ENCODE results near the gene KIAA0513.

Gene KIAA0513

GRCh38 chr16:85086347-85087291, 59.0 kb downstream of the KIAA0513 start:
- DNase-seq (ENCODE audit: low spot score in 2 of 2) = peak; percentile 61 to 71
- peak overlapping the region; percentile 38 for H3K27ac Mint-ChIP-seq (ENCODE audit: low read depth)
- ATAC-seq (replicated peaks; ENCODE audit: extremely low read depth, poor library complexity, severe bottlenecking) = peak; percentile 84
- H3K4me1 Mint-ChIP-seq = peaks cover 14% of the 10 kb centered on the region
- H3K27me3 Mint-ChIP-seq = no peaks in the 10 kb centered on the region
- H3K9me3 Mint-ChIP-seq = no peaks in the 10 kb centered on the region
- no peak overlapping the region for H3K4me3 Mint-ChIP-seq
- H3K36me3 Mint-ChIP-seq (ENCODE audit: insufficient read depth) = peaks cover 2% of the 10 kb centered on the region

DNA sequence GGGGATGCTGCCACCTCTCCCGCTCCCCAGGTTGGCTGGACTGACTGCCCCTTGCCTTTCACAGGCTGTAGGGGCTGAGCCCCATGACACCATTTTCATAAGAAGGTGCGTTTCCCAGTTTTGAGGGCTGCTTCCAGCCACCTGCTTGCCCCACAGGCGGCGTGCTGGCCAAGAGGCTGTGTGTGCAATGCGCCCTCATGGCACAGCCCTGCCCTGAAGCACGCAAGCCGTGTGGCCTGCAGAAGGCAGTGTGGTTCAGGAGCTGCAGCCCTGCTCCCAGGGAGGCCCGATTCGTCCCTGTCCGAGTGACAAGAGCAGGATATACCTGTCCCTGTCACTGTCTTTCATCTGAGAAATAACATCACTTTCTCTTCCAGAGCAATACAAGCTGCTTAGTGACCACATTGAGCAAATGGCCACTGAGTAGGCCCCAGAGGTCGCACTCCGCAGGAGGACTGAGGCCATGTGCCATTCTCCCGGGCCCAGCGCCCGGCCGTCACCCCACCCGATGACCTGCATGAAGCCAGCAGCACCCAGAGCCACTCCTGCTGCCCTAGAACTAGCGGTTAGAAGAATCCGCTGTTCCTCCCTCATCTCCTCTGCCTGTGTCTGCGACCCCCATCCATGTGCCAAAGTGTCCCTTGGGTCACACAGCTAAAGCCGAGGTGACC, 60.4 kb downstream of the KIAA0513 start:
- Mint-ChIP-seq H3K4me1 (peaks cover 14% of the 10 kb centered on the region), H3K27me3 (no peaks in the 10 kb centered on the region), H3K36me3 (ENCODE audit: insufficient read depth) (peaks cover 2% of the 10 kb centered on the region)

DNA sequence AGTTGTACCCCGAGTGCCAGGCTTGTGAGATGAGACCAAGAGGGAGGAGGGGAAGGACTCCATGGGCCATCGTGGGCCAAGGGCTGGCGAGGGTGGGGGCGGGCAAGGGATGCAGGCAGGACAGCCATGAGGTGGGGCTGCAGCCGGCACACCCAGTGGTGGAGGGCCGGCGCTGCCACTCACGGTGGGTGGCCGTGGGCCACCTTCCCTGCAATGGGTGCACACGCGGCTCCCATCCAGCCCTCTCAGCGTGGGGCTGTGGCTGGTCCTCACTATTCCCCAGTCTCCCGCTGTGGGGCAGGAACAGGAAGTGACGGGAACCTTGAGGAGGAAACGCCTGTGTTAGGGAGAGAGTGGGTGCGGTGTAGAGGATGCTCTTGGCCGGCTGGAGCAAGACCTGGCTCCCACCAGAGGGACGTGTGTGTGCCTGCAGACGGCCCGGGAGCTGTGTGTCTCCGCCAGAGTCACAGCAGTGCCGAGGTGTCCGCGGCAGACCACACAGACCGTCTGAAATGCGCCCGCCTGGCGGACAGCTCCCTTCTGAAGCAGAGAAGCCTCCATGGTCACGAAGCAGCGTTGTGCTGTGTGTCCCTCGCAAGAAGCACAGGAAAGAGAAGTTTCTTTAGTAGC, 61.1 kb downstream of the KIAA0513 start:
- Mint-ChIP-seq H3K27me3 (no peaks in the 10 kb centered on the region), H3K27ac (ENCODE audit: low read depth) (no peak overlapping the region), H3K4me3 (no peak overlapping the region), H3K4me1 (peaks cover 14% of the 10 kb centered on the region), H3K9me3 (no peaks in the 10 kb centered on the region), H3K36me3 (ENCODE audit: insufficient read depth) (no peaks in the 10 kb centered on the region)
- DNase-seq (ENCODE audit: low spot score in 2 of 2) (no peak), ATAC-seq (replicated peaks; ENCODE audit: extremely low read depth, poor library complexity, severe bottlenecking) (no peak)

More for the DNA sequence above, 60.4 kb downstream of the KIAA0513 start:
- Mint-ChIP-seq H3K27ac (ENCODE audit: low read depth) (no peak overlapping the region), H3K4me3 (no peak overlapping the region), H3K9me3 (no peaks in the 10 kb centered on the region)
- no peak for ATAC-seq (replicated peaks; ENCODE audit: extremely low read depth, poor library complexity, severe bottlenecking)
- no peak for DNase-seq (ENCODE audit: low spot score in 2 of 2)

DNA sequence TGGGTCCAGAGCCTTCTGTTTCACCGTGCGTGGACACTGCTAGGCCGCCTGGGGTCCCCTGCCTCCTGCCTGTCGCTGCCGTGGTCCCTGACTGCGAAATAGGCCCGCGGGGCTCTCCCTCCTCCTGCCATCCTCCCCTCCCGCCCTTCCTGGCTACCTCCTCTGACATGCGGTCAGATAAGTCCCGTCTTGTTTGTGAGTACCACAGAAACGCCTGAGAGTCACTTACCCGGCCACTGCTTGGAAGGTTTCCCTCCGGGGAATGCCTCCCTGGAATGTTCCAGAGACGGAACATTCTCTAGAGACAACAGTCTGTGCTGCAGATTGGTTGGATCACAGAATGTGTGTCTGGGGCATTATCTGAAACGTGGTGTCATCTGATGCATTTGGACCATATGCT, 61.9 kb downstream of the KIAA0513 start:
- Mint-ChIP-seq H3K4me1 (peaks cover 14% of the 10 kb centered on the region), H3K36me3 (ENCODE audit: insufficient read depth) (peaks cover under 1% of the 10 kb centered on the region), H3K4me3 (no peak overlapping the region), H3K27me3 (no peaks in the 10 kb centered on the region), H3K27ac (ENCODE audit: low read depth) (no peak overlapping the region), H3K9me3 (no peaks in the 10 kb centered on the region)
- ATAC-seq (replicated peaks; ENCODE audit: extremely low read depth, poor library complexity, severe bottlenecking) (no peak), DNase-seq (ENCODE audit: low spot score in 2 of 2) (no peak)

DNA sequence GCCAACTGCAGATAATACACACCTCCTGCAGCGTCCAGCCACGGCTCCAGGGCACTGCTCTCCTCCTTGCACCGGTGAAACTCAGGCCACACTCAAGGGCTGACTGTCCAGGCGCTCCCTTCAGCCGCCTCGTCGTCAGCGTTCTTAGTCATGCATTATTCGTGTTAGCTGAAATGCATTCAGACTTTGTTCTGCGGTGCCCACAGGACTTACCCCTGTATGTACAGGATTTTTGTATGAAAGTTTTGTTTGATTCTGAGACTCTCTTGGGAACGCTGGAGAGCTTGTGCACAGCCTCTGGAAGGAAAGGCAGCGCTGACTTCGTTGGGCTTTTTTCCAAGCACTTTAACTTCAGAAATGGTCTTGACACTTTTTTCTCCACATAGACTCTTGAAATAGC, 62.6 kb downstream of the KIAA0513 start:
- Mint-ChIP-seq H3K27me3 (no peaks in the 10 kb centered on the region), H3K9me3 (no peaks in the 10 kb centered on the region), H3K4me1 (peaks cover 14% of the 10 kb centered on the region), H3K4me3 (no peak overlapping the region), H3K27ac (ENCODE audit: low read depth) (no peak overlapping the region), H3K36me3 (ENCODE audit: insufficient read depth) (peaks cover 1% of the 10 kb centered on the region)
- ATAC-seq (replicated peaks; ENCODE audit: extremely low read depth, poor library complexity, severe bottlenecking) = no peak
- no peak for DNase-seq (ENCODE audit: low spot score in 2 of 2)

DNA sequence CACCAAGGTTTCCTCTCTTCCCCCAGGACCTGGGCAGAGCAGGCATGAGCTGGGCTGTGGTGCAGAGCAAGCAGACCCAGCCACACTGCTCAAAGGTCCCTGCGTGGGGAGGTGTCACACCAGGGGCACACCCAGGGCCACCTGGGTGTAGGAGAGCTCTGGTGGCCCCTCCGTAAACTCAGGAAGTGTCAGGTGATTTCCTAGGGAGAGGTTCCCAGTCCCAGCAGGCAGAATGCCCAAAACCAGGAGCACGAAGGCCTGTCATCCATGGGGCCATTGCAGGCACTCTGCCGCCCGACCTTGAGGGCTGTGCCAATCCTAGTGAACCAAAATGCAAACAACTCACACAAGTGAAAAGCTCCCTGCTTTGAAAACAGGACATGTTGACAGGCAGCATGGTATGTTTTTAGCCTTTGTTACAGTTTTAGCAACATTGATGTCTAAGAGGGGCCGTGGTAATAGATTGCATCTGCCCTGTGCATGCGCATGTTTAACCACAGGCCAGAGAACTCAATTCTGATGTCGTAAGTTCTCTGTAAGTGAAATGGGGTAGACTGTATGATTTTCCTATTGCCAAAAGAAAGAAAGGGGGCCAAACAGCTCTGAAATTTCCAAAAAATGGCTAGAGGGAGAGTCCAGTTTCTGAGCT, 63.4 kb downstream of the KIAA0513 start:
- H3K4me1 Mint-ChIP-seq = peaks cover 14% of the 10 kb centered on the region
- no peak overlapping the region for H3K27ac Mint-ChIP-seq (ENCODE audit: low read depth)
- no peaks in the 10 kb centered on the region for H3K27me3 Mint-ChIP-seq
- peaks cover 1% of the 10 kb centered on the region for H3K36me3 Mint-ChIP-seq (ENCODE audit: insufficient read depth)
- ATAC-seq (replicated peaks; ENCODE audit: extremely low read depth, poor library complexity, severe bottlenecking) (no peak), DNase-seq (ENCODE audit: low spot score in 2 of 2) (no peak)
- no peaks in the 10 kb centered on the region for H3K9me3 Mint-ChIP-seq
- no peak overlapping the region for H3K4me3 Mint-ChIP-seq

GRCh38 chr16:85091522-85091910, 63.9 kb downstream of the KIAA0513 start:
- peaks cover 13% of the 10 kb centered on the region for H3K4me1 Mint-ChIP-seq
- H3K27me3 Mint-ChIP-seq = no peaks in the 10 kb centered on the region
- H3K36me3 Mint-ChIP-seq (ENCODE audit: insufficient read depth) = peaks cover 1% of the 10 kb centered on the region
- ATAC-seq (replicated peaks; ENCODE audit: extremely low read depth, poor library complexity, severe bottlenecking) = no peak
- DNase-seq (ENCODE audit: low spot score in 2 of 2) = no peak
- no peak overlapping the region for H3K4me3 Mint-ChIP-seq
- H3K27ac Mint-ChIP-seq (ENCODE audit: low read depth) = no peak overlapping the region
- H3K9me3 Mint-ChIP-seq = no peaks in the 10 kb centered on the region

DNA sequence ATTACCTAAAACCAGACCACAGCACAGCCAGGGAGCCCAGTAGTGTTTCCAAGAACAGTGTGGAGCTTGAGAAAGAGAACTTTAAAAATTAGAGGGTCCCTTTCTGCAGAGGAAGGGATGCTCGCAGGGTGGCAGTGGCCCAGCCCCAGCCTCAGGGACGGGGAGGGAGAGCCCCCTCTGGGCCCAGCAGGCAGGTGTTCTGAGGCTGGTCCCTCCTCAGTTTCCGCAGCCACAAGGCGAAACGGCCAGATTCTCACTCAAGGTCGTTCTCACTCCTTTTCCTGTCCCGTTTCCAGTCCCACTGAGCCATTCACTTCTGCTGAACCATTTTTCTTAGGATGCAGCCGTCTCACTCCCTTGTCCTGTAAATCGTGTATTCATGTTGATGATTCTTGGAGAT, 64.7 kb downstream of the KIAA0513 start:
- Mint-ChIP-seq H3K9me3 (no peaks in the 10 kb centered on the region), H3K4me1 (peaks cover 5% of the 10 kb centered on the region), H3K4me3 (no peak overlapping the region), H3K27ac (ENCODE audit: low read depth) (no peak overlapping the region), H3K36me3 (ENCODE audit: insufficient read depth) (peaks cover 1% of the 10 kb centered on the region), H3K27me3 (no peaks in the 10 kb centered on the region)
- no peak for ATAC-seq (replicated peaks; ENCODE audit: extremely low read depth, poor library complexity, severe bottlenecking)
- no peak for DNase-seq (ENCODE audit: low spot score in 2 of 2)

DNA sequence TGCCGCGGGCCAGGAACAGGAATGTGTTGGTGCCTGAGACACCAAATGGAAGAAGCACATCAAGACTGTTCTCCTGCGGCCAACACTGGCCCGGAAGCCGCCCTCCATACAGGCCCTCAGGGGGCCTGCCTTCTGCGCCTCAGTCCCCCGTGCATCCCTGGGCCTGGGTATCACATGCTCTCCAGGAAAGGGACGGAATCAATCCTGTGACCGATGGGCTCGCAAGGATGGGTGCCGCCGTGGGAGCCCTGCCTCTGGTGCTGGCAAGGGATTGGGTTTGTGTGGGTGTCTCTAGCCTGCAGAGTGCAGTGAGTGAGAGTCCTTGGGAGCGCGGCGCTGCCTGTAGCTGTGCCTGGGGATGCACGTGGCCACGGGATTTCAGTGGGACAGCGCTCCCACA, 65.3 kb downstream of the KIAA0513 start:
- peaks cover 5% of the 10 kb centered on the region for H3K4me1 Mint-ChIP-seq
- no peak overlapping the region for H3K4me3 Mint-ChIP-seq
- no peaks in the 10 kb centered on the region for H3K9me3 Mint-ChIP-seq
- ATAC-seq (replicated peaks; ENCODE audit: extremely low read depth, poor library complexity, severe bottlenecking) (no peak), DNase-seq (ENCODE audit: low spot score in 2 of 2) (no peak)
- H3K27me3 Mint-ChIP-seq = no peaks in the 10 kb centered on the region
- H3K36me3 Mint-ChIP-seq (ENCODE audit: insufficient read depth) = peaks cover 1% of the 10 kb centered on the region
- no peak overlapping the region for H3K27ac Mint-ChIP-seq (ENCODE audit: low read depth)

GRCh38 chr16:85093705-85094104, 66.1 kb downstream of the KIAA0513 start:
- ATAC-seq (replicated peaks; ENCODE audit: extremely low read depth, poor library complexity, severe bottlenecking) = no peak
- H3K27ac Mint-ChIP-seq (ENCODE audit: low read depth) = no peak overlapping the region

GRCh38 chr16:85094176-85094805, 66.7 kb downstream of the KIAA0513 start:
- DNase-seq (ENCODE audit: low spot score in 2 of 2) (no peak), ATAC-seq (replicated peaks; ENCODE audit: extremely low read depth, poor library complexity, severe bottlenecking) (no peak)
- H3K27me3 Mint-ChIP-seq = no peaks in the 10 kb centered on the region
- no peak overlapping the region for H3K27ac Mint-ChIP-seq (ENCODE audit: low read depth)
- no peaks in the 10 kb centered on the region for H3K9me3 Mint-ChIP-seq
- H3K4me3 Mint-ChIP-seq = no peak overlapping the region
- H3K4me1 Mint-ChIP-seq = peaks cover 5% of the 10 kb centered on the region
- H3K36me3 Mint-ChIP-seq (ENCODE audit: insufficient read depth) = peaks cover 1% of the 10 kb centered on the region

More at GRCh38 chr16:85093705-85094104, 66.1 kb downstream of the KIAA0513 start:
- Mint-ChIP-seq H3K36me3 (ENCODE audit: insufficient read depth) (peaks cover 1% of the 10 kb centered on the region), H3K27me3 (no peaks in the 10 kb centered on the region), H3K9me3 (no peaks in the 10 kb centered on the region), H3K4me3 (no peak overlapping the region), H3K4me1 (peaks cover 5% of the 10 kb centered on the region)
- DNase-seq (ENCODE audit: low spot score in 2 of 2) = no peak

DNA sequence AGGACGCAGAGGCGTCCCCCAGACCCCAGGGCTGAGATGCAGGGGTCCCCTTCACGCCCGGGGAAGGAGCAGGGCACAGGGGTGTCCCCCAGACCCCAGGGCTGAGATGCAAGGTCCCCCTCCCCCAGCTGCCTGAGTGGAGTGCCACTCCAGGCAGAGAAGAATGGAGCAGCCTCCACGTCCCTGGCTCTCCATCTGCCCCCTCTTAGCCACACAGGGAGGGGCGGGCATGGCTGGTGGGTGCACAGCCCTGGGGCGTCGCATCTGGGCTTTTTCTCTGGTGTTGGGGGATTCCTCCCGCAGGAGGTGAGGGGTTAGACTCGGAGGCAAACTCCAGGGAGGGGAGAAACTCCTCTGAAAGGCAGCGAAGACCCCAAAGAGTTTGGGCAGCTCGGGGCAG, 67.2 kb downstream of the KIAA0513 start:
- Mint-ChIP-seq H3K4me1 (peaks cover 4% of the 10 kb centered on the region), H3K27me3 (no peaks in the 10 kb centered on the region), H3K4me3 (no peak overlapping the region), H3K36me3 (ENCODE audit: insufficient read depth) (peaks cover 1% of the 10 kb centered on the region), H3K9me3 (no peaks in the 10 kb centered on the region), H3K27ac (ENCODE audit: low read depth) (no peak overlapping the region)
- no peak for DNase-seq (ENCODE audit: low spot score in 2 of 2)
- ATAC-seq (replicated peaks; ENCODE audit: extremely low read depth, poor library complexity, severe bottlenecking) = no peak

Measured in central memory CD8-positive, alpha-beta T cell (primary cell).